Glomerular endothelial cell (primary cell): ENCODE measurements around the gene SGCD. TPM values are rescaled to one million over a fixed set of nuclear protein-coding genes. Genes with fewer than 3 reads are reported as not detected.

Experiments used
- DNase-seq: peaks from one replicate; pipeline ENCODE4 v3.0.0-alpha.2; 2011; ENCODE audit warnings: low read depth, low spot score; ENCODE audit errors: extremely low read depth
- total RNA-seq: library from RNA; depleted of rRNA; stranded (reverse); fragments of >200 nt; gene quantifications from 2 replicates; pipeline ENCODE4 v1.2.3, GENCODE V29; 2015

Gene SGCD
- total RNA-seq, 1 donor from 2014 or later = not detected

- no peak for DNase-seq
Observed at GRCh38 chr5:156755421-156756087, 428.6 kb downstream of the SGCD start.

GRCh38 chr5:156758011-156758791 lies 431.2 kb downstream of the SGCD start:
- no peak for DNase-seq

GRCh38 chr5:156759156-156759555 lies 432.2 kb downstream of the SGCD start:
- DNase-seq = no peak

- DNase-seq = no peak
Observed at GRCh38 chr5:156762771-156763170, 435.8 kb downstream of the SGCD start.

- DNase-seq = no peak
Observed at GRCh38 chr5:156764176-156764971, 437.4 kb downstream of the SGCD start.

GRCh38 chr5:156774273-156774672 lies 447.3 kb downstream of the SGCD start:
- DNase-seq = no peak

GRCh38 chr5:156778139-156778706 lies 451.3 kb downstream of the SGCD start:
- no peak for DNase-seq

GRCh38 chr5:156778752-156779151 lies 451.8 kb downstream of the SGCD start:
- no peak for DNase-seq

GRCh38 chr5:156779436-156779835 lies 452.5 kb downstream of the SGCD start:
- no peak for DNase-seq

GRCh38 chr5:156783092-156783491 lies 456.1 kb downstream of the SGCD start:
- no peak for DNase-seq

- DNase-seq = no peak
Observed at GRCh38 chr5:156794687-156795086, 467.7 kb downstream of the SGCD start.

GRCh38 chr5:156798201-156798600 lies 471.2 kb downstream of the SGCD start:
- DNase-seq = no peak

GRCh38 chr5:156799171-156799570 lies 472.2 kb downstream of the SGCD start:
- no peak for DNase-seq

- DNase-seq = no peak
Observed at GRCh38 chr5:156800929-156801328, 474.0 kb downstream of the SGCD start.

GRCh38 chr5:156802501-156802900 lies 475.5 kb downstream of the SGCD start:
- DNase-seq = no peak

- no peak for DNase-seq
Observed at GRCh38 chr5:156803404-156803803, 476.4 kb downstream of the SGCD start.

GRCh38 chr5:156812959-156813358 lies 486.0 kb downstream of the SGCD start:
- DNase-seq = no peak

- no peak for DNase-seq
Observed at GRCh38 chr5:156815988-156816599, 489.1 kb downstream of the SGCD start.
